Common myeloid progenitor, CD34-positive (primary cell): ENCODE measurements around the gene TSPAN5.
A peak's percentile ranks its signal among the peaks of the same experiment; 100 is the strongest.

Experiments
- CTCF ChIA-PET: fragments of 350-600 bp; sonication (Branson Sonifier 250); formaldehyde crosslinking; loops from one replicate; lab custom pipeline; 2021; ENCODE audit warnings: antibody characterized with exemption; lab: Charles Lee
- POLR2A ChIA-PET: fragments of 350-600 bp; sonication (Branson Sonifier 250); formaldehyde crosslinking; loops from one replicate; lab custom pipeline; 2021; ENCODE audit warnings: antibody characterized with exemption; lab: Charles Lee
- DNase-seq, 3 donors: peaks; one replicate each; pipeline versions ENCODE4 v3.0.0 to v3.0.0-alpha.2; 2013
- H3K27ac ChIP-seq, 2 experiments: 1 replicate in 1 of 2; 2 replicates in 1 of 2; pipeline ENCODE4 v1.7.0; 2013; ENCODE audit warnings: inconsistent platforms in 2 of 2, low read length in 2 of 2, mild to moderate bottlenecking in 2 of 2, low read depth in 1 of 2, moderate library complexity in 1 of 2; ENCODE audit not compliant: severe bottlenecking in 2 of 2, insufficient read depth in 1 of 2, poor library complexity in 1 of 2
- H3K27me3 ChIP-seq, 5 experiments: replicated peaks in 2 of 5; 1 replicate in 3 of 5; 2 replicates in 2 of 5; pipeline versions ENCODE4 v1.6.1 to v1.7.0; 2013; ENCODE audit warnings: low read length in 4 of 5, mild to moderate bottlenecking in 2 of 5, moderate library complexity in 2 of 5, inconsistent platforms in 1 of 5; ENCODE audit not compliant: insufficient read depth in 5 of 5, control insufficient read depth in 4 of 5
- H3K36me3 ChIP-seq, 4 experiments: 1 replicate in 2 of 4; 2 replicates in 2 of 4; pipeline versions ENCODE4 v1.6.1 to v1.7.0; 2013; ENCODE audit warnings: low read length in 3 of 4, control low read depth in 1 of 4, mild to moderate bottlenecking in 1 of 4; ENCODE audit not compliant: control insufficient read depth in 4 of 4, insufficient read depth in 4 of 4
- H3K4me1 ChIP-seq, 4 experiments: 1 replicate in 3 of 4; 2 replicates in 1 of 4; pipeline versions ENCODE4 v1.6.1 to v1.7.1; 2013; ENCODE audit warnings: low read length in 3 of 4, mild to moderate bottlenecking in 3 of 4, control low read depth in 1 of 4, inconsistent platforms in 1 of 4, moderate library complexity in 1 of 4; ENCODE audit not compliant: control insufficient read depth in 4 of 4, insufficient read depth in 4 of 4; ENCODE audit errors: control extremely low read depth in 1 of 4
- H3K4me3 ChIP-seq, 7 experiments: 1 replicate in 4 of 7; 2 replicates in 3 of 7; pipeline versions ENCODE4 v1.5.1 to v1.7.0; 2013; ENCODE audit warnings: mild to moderate bottlenecking in 7 of 7, low read length in 6 of 7, moderate library complexity in 6 of 7, inconsistent platforms in 2 of 7, low read depth in 2 of 7, control low read depth in 1 of 7; ENCODE audit not compliant: insufficient read depth in 4 of 7, control insufficient read depth in 1 of 7; ENCODE audit errors: extremely low read depth in 1 of 7
- H3K9me3 ChIP-seq, 5 experiments: 1 replicate in 4 of 5; 2 replicates in 1 of 5; pipeline versions ENCODE4 v1.6.1 to v1.7.1; 2013; ENCODE audit warnings: low read length in 4 of 5, mild to moderate bottlenecking in 2 of 5, inconsistent platforms in 1 of 5, low read depth in 1 of 5, moderate library complexity in 1 of 5; ENCODE audit not compliant: control insufficient read depth in 4 of 5, insufficient read depth in 2 of 5; ENCODE audit errors: control extremely low read depth in 1 of 5
- WGBS: methylation state at CpG from one replicate; pipeline ENCODE4 v1.1.5; 2013; ENCODE audit not compliant: insufficient coverage; 5-methylcytosine and 5-hydroxymethylcytosine counted together

Gene TSPAN5

GRCh38 chr4:98577956-98578355, 80.5 kb downstream of the TSPAN5 start:
- Histone ChIP-seq H3K36me3 (no peaks in the 10 kb centered on the region), H3K9me3 (no peaks in the 10 kb centered on the region), H3K27me3 (no peaks in the 10 kb centered on the region), H3K4me3 (peak overlapping the region in 3 of 7 experiments; percentile 41 to 46 (median 44)), H3K27ac (no peak overlapping the region), H3K4me1 (peaks cover 6 to 14% (median 9%) of the 10 kb centered on the region in 4 experiments)
- POLR2A ChIA-PET = no interaction called here
- WGBS = no CpG with 5 or more reads among the region's 2 CpGs
- peak in 2 of 3 donors; percentile 31 to 44 for DNase-seq
- CTCF ChIA-PET = no interaction called here

GRCh38 chr4:98574816-98575215, 83.6 kb downstream of the TSPAN5 start:
- ChIA-PET CTCF (interaction anchor here (0.9 kb wide), 1 partner anchor 9 kb away, joined by 3 read pairs; no protein-coding TSS in a partner anchor), POLR2A (no interaction called here)
- no peaks in the 10 kb centered on the region for H3K9me3 ChIP-seq
- H3K4me1 ChIP-seq = peaks cover 0 to 11% (median 6%) of the 10 kb centered on the region in 4 experiments
- H3K27me3 ChIP-seq = no peaks in the 10 kb centered on the region
- H3K36me3 ChIP-seq = no peaks in the 10 kb centered on the region
- no peak overlapping the region for H3K27ac ChIP-seq
- no peak for DNase-seq
- 100% methylated on average over 3 of the region's 4 CpGs for WGBS
- no peak overlapping the region for H3K4me3 ChIP-seq

- WGBS = 86% methylated on average over 1 of the region's 2 CpGs
- no peaks in the 10 kb centered on the region for H3K36me3 ChIP-seq
- POLR2A ChIA-PET = no interaction called here
- no peaks in the 10 kb centered on the region for H3K27me3 ChIP-seq
- no peak overlapping the region for H3K27ac ChIP-seq
- no peaks in the 10 kb centered on the region for H3K9me3 ChIP-seq
- CTCF ChIA-PET = no interaction called here
- H3K4me3 ChIP-seq = no peak overlapping the region
- no peak for DNase-seq
- peaks cover 0 to 11% (median 6%) of the 10 kb centered on the region in 4 experiments for H3K4me1 ChIP-seq
Observed at GRCh38 chr4:98573791-98574190, 84.6 kb downstream of the TSPAN5 start.

GRCh38 chr4:98572697-98573096, 85.7 kb downstream of the TSPAN5 start:
- Histone ChIP-seq H3K36me3 (no peaks in the 10 kb centered on the region), H3K9me3 (no peaks in the 10 kb centered on the region), H3K27ac (no peak overlapping the region), H3K27me3 (no peaks in the 10 kb centered on the region), H3K4me3 (no peak overlapping the region), H3K4me1 (peaks cover 0 to 11% (median 6%) of the 10 kb centered on the region in 4 experiments)
- POLR2A ChIA-PET = no interaction called here
- no CpG with 5 or more reads among the region's 2 CpGs for WGBS
- CTCF ChIA-PET = no interaction called here
- DNase-seq = no peak

- CTCF ChIA-PET = no interaction called here
- Histone ChIP-seq H3K4me1 (peaks cover 0 to 11% (median 6%) of the 10 kb centered on the region in 4 experiments), H3K4me3 (peak overlapping the region in 3 of 7 experiments; percentile 5 to 50 (median 15)), H3K9me3 (no peaks in the 10 kb centered on the region), H3K36me3 (no peaks in the 10 kb centered on the region), H3K27me3 (no peaks in the 10 kb centered on the region), H3K27ac (no peak overlapping the region)
- 43% methylated on average over 9 of the region's 11 CpGs for WGBS
- POLR2A ChIA-PET = no interaction called here
- peak; percentile 36 to 87 (median 75) for DNase-seq
Observed at GRCh38 chr4:98571161-98571786, 87.1 kb downstream of the TSPAN5 start.

- ChIA-PET CTCF (no interaction called here), POLR2A (no interaction called here)
- Histone ChIP-seq H3K27me3 (no peaks in the 10 kb centered on the region), H3K27ac (no peak overlapping the region), H3K9me3 (no peaks in the 10 kb centered on the region), H3K4me3 (no peak overlapping the region), H3K36me3 (no peaks in the 10 kb centered on the region), H3K4me1 (peaks cover 0 to 16% (median 10%) of the 10 kb centered on the region in 4 experiments)
- DNase-seq = no peak
- WGBS = 96% methylated on average over 5 of the region's 5 CpGs
Observed at GRCh38 chr4:98570151-98570797, 88.1 kb downstream of the TSPAN5 start.

GRCh38 chr4:98568941-98569663, 89.3 kb downstream of the TSPAN5 start:
- no peak overlapping the region for H3K27ac ChIP-seq
- 100% methylated on average over 3 of the region's 7 CpGs for WGBS
- H3K36me3 ChIP-seq = no peaks in the 10 kb centered on the region
- ChIA-PET POLR2A (no interaction called here), CTCF (no interaction called here)
- no peaks in the 10 kb centered on the region for H3K9me3 ChIP-seq
- no peak overlapping the region for H3K4me3 ChIP-seq
- no peaks in the 10 kb centered on the region for H3K27me3 ChIP-seq
- DNase-seq = no peak
- peaks cover 0 to 20% (median 10%) of the 10 kb centered on the region in 4 experiments for H3K4me1 ChIP-seq
